GM12873 (cell line): ENCODE data around the gene NUDT5.

Source experiments
- CTCF ChIP-seq: IDR thresholded peaks from 2 replicates; pipeline ENCODE4 v1.5.1; 2012; ENCODE audit warnings: low read depth, mild to moderate bottlenecking, moderate library complexity, low read length, control low read depth; ENCODE audit not compliant: insufficient read depth; ENCODE audit errors: missing control alignments

NUDT5 gene

GRCh38 chr10:12213621-12214020 lies 17.9 kb upstream of the NUDT5 start:
- no peak for TF ChIP-seq CTCF

DNA sequence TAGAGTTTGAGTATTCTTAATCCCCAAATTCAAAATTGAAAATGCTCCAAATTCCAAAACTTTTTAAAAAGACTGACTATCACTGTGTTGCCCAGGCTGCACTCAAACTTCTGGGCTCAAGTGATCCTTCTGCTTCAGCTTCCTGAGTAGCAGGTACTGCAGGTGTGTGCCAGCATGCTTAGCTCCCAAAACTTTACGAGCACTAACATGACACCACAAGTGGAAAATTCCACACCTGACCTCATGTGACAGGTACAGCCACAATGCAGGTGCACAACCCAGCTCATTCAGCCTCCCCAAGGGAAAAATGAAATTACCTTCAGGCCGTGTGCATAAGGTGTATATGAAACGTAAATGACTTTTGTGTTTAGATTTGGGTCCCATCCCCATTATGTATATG lies 16.8 kb upstream of the NUDT5 start:
- TF ChIP-seq CTCF: no peak

DNA sequence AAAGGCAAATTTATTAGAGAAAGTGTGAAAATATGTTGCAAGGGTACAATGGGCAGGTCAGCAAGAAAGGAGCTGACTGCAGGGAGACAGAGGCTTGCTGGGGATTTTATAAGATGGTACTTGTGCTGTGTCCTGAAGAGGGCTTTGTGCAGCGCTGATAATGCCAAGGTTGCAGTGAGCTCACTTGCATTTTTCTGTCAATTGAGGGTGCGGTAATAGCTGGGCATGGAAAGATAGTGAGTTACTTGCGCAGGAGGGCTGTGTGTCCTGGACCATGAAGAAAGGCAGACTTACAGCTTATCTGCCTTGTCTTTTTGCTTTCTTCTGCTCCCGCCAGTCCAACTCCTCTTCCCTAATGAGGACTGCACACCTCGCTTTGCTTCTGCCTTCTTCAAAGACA lies 12.8 kb upstream of the NUDT5 start:
- no peak for TF ChIP-seq CTCF

- TF ChIP-seq CTCF: no peak
Observed at GRCh38 chr10:12207114-12207513, 11.4 kb upstream of the NUDT5 start.

DNA sequence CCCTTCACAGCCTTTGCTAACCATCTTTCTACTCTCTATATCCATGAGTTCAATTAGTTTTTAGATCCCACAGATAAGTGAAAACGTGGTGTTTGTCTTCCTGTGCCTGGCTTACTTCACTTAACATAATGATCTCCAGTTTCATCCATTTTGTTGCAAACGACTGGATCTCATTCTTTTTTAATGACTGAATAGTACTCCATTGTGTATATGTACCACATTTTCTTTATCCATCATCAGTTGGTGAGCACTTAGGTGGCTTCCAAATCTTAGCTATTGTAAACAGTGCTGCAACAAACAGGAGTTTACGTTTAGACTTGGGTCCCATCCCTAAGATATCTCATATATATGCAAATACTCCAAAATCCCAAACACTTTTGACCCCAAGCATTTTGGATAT lies 9.4 kb upstream of the NUDT5 start:
- TF ChIP-seq CTCF: no peak

GRCh38 chr10:12202226-12202625 lies 6.5 kb upstream of the NUDT5 start:
- TF ChIP-seq CTCF: no peak

DNA sequence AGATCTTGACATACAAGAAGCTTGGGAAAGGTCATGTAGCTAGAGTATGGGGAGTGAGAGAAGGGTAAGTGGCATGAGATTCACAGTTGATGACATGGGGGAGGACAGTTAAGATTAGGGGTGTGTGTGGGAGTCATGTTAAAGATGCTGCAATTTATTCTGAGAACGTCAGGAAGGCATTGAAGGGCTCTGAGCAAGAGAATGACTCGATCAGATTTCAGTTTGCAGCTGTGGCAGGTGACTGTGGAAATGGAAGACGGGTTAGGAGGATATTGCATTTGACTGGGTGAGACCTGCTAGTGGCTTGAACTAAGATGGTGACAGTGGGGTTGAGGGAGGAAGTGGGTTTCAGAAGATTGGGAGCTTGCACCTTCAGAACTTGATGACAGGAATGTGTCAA lies 5.9 kb upstream of the NUDT5 start:
- no peak for TF ChIP-seq CTCF

GRCh38 chr10:12200850-12201249 lies 5.2 kb upstream of the NUDT5 start:
- TF ChIP-seq CTCF: no peak
